IPS-18c (cell line): ENCODE measurements around the gene CAMK1D.
"Not testable (repeated sequence)": the region's sequence is repeated elsewhere in the genome, so short reads cannot be mapped to it uniquely, and the experiment has no call there.

Experiments
- H3K4me3 ChIP-seq: 2 replicates; pipeline ENCODE4 v1.7.0; 2013; ENCODE audit warnings: low read depth, mild to moderate bottlenecking, low read length, moderate library complexity; ENCODE audit not compliant: insufficient read depth
- H3K9me3 ChIP-seq: one replicate; pipeline ENCODE4 v1.6.1; 2013; ENCODE audit warnings: mild to moderate bottlenecking, low read length, moderate library complexity; ENCODE audit not compliant: control insufficient read depth, insufficient read depth

The CAMK1D gene

GRCh38 chr10:12430406-12430982, 81.1 kb downstream of the CAMK1D start:
- H3K9me3 ChIP-seq = no peaks in the 10 kb centered on the region
- no peak overlapping the region for H3K4me3 ChIP-seq

- no peaks in the 10 kb centered on the region for H3K9me3 ChIP-seq
- H3K4me3 ChIP-seq = no peak overlapping the region
Observed at GRCh38 chr10:12431151-12432101, 82.1 kb downstream of the CAMK1D start.

GRCh38 chr10:12432402-12433189, 83.2 kb downstream of the CAMK1D start:
- Histone ChIP-seq H3K9me3 (no peaks in the 10 kb centered on the region), H3K4me3 (no peak overlapping the region)

GRCh38 chr10:12434277-12434676, 84.9 kb downstream of the CAMK1D start:
- H3K4me3 ChIP-seq = no peak overlapping the region
- no peaks in the 10 kb centered on the region for H3K9me3 ChIP-seq

- H3K4me3 ChIP-seq, H3K9me3 ChIP-seq: not testable (repeated sequence)
Observed at GRCh38 chr10:12434677-12435076, 85.3 kb downstream of the CAMK1D start.

- Histone ChIP-seq H3K4me3 (no peak overlapping the region), H3K9me3 (no peaks in the 10 kb centered on the region)
Observed at GRCh38 chr10:12435348-12435747, 86.0 kb downstream of the CAMK1D start.

GRCh38 chr10:12438919-12439692, 89.8 kb downstream of the CAMK1D start:
- Histone ChIP-seq H3K9me3 (no peaks in the 10 kb centered on the region), H3K4me3 (no peak overlapping the region)

- H3K4me3 ChIP-seq, H3K9me3 ChIP-seq: not testable (repeated sequence)
Observed at GRCh38 chr10:12439767-12440166, 90.4 kb downstream of the CAMK1D start.

- Histone ChIP-seq H3K4me3 (no peak overlapping the region), H3K9me3 (no peaks in the 10 kb centered on the region)
Observed at GRCh38 chr10:12443026-12443425, 93.7 kb downstream of the CAMK1D start.

GRCh38 chr10:12444981-12445700, 95.8 kb downstream of the CAMK1D start:
- no peak overlapping the region for H3K4me3 ChIP-seq
- H3K9me3 ChIP-seq = no peaks in the 10 kb centered on the region

- Histone ChIP-seq H3K9me3 (peaks cover 1% of the 10 kb centered on the region), H3K4me3 (no peak overlapping the region)
Observed at GRCh38 chr10:12445701-12446334, 96.5 kb downstream of the CAMK1D start.

GRCh38 chr10:12448340-12448728, 99.0 kb downstream of the CAMK1D start:
- peaks cover 2% of the 10 kb centered on the region for H3K9me3 ChIP-seq
- no peak overlapping the region for H3K4me3 ChIP-seq

- peaks cover 2% of the 10 kb centered on the region for H3K9me3 ChIP-seq
- no peak overlapping the region for H3K4me3 ChIP-seq
Observed at GRCh38 chr10:12448729-12449391, 99.5 kb downstream of the CAMK1D start.

- Histone ChIP-seq H3K4me3 (no peak overlapping the region), H3K9me3 (peaks cover 2% of the 10 kb centered on the region)
Observed at GRCh38 chr10:12455318-12455717, 106.0 kb downstream of the CAMK1D start.

- peaks cover 2% of the 10 kb centered on the region for H3K9me3 ChIP-seq
- H3K4me3 ChIP-seq = no peak overlapping the region
Observed at GRCh38 chr10:12455766-12456165, 106.4 kb downstream of the CAMK1D start.

- Histone ChIP-seq H3K9me3 (no peaks in the 10 kb centered on the region), H3K4me3 (no peak overlapping the region)
Observed at GRCh38 chr10:12459340-12459739, 110.0 kb downstream of the CAMK1D start.
